Activated T-helper 2 cell treated with anti-CD3 and anti-CD28 coated beads, Interferon-gamma antibody, Interleukin-2, Interleukin-4, amounts not matched to agents 10 μg/mL and 5 μg/mL and 100 μg/mL, durations not matched to agents 14 hours and 24 hours and 36 hours (primary cell): ENCODE data around the gene ABI3. TPM values are rescaled to one million over a fixed set of nuclear protein-coding genes. Genes with fewer than 3 reads are reported as not detected.

Experiments used
- DNase-seq: peaks from one replicate; pipeline ENCODE4 v3.0.0; 2021; ENCODE audit warnings: low spot score
- H3K27ac Mint-ChIP-seq: one replicate; pipeline ENCODE4 v1.8.0; 2021; ENCODE audit warnings: mixed read lengths
- H3K27me3 Mint-ChIP-seq: one replicate; pipeline ENCODE4 v1.8.0; 2021; ENCODE audit warnings: low read depth, mixed read lengths
- H3K36me3 Mint-ChIP-seq: one replicate; pipeline ENCODE4 v1.8.0; 2021; ENCODE audit warnings: low read depth, mixed read lengths
- H3K4me1 Mint-ChIP-seq: one replicate; pipeline ENCODE4 v1.8.0; 2021; ENCODE audit warnings: low read depth, mixed read lengths
- H3K4me3 Mint-ChIP-seq: one replicate; pipeline ENCODE4 v1.8.0; 2021; ENCODE audit warnings: low read depth, mild to moderate bottlenecking, moderate library complexity, mixed read lengths
- H3K9me3 Mint-ChIP-seq: one replicate; pipeline ENCODE4 v1.8.0; 2021; ENCODE audit warnings: mixed read lengths
- intact Hi-C: fragments of 100-400 bp; cut with micrococcal nuclease; formaldehyde crosslinking; loops from one replicate; pipeline ENCODE4 v1.15.1; 2023
- total RNA-seq: library from RNA; stranded (reverse); gene quantifications from 2 replicates; pipeline ENCODE4 v1.2.3, GENCODE V29; 2022

ABI3 gene
- total RNA-seq, 1 donor from 2014 or later: 30.0 TPM

DNA sequence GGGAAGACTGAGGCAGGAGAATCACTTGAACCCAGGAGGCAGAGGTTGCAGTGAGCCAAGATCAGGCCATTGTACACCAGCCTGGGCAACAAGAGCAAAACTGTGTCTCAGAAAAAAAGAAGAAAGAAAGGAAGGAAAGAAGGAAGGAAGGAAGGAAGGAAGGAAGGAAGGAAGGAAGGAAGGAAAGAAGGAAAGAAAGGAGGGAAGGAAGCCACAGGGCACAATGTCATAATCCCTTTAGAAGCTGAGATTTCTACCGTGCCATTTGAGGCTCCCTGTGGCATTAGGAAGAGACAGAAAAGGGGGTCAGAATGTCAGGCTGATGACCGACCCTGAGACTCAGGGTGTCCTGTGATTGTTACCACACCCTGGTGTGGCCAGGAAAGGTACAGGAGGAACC lies 6.7 kb upstream of the ABI3 start:
- intact Hi-C loops: no loop called here
- peaks cover 3% of the 10 kb centered on the region for H3K4me1 Mint-ChIP-seq
- H3K27ac Mint-ChIP-seq: no peak overlapping the region
- no peaks in the 10 kb centered on the region for H3K9me3 Mint-ChIP-seq
- DNase-seq: no peak
- H3K36me3 Mint-ChIP-seq: peaks cover 6% of the 10 kb centered on the region
- no peaks in the 10 kb centered on the region for H3K27me3 Mint-ChIP-seq
- no peak overlapping the region for H3K4me3 Mint-ChIP-seq

DNA sequence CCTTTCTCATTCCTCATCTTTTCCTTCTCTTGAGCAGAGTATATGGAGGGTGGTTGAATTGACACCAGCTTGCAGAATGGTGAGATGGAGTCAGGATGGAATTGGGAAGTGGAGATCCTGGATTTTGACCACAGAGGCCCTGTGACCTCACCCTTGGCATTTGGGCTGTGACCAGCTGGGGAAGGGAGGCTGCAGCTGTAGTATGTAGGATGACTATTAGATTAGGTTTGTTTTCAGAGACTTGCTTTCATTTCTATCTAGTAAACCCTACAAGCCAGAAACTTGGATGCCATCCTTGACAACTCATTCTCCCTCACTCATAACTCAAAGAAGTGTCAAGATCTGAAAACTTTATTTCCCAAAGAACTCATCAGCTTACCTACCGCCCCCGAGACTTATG lies 6.0 kb upstream of the ABI3 start:
- no peak for DNase-seq
- Mint-ChIP-seq H3K4me3 (no peak overlapping the region), H3K9me3 (no peaks in the 10 kb centered on the region), H3K36me3 (peaks cover 6% of the 10 kb centered on the region), H3K27ac (no peak overlapping the region), H3K27me3 (no peaks in the 10 kb centered on the region), H3K4me1 (peaks cover 10% of the 10 kb centered on the region)
- intact Hi-C loops: no loop called here

DNA sequence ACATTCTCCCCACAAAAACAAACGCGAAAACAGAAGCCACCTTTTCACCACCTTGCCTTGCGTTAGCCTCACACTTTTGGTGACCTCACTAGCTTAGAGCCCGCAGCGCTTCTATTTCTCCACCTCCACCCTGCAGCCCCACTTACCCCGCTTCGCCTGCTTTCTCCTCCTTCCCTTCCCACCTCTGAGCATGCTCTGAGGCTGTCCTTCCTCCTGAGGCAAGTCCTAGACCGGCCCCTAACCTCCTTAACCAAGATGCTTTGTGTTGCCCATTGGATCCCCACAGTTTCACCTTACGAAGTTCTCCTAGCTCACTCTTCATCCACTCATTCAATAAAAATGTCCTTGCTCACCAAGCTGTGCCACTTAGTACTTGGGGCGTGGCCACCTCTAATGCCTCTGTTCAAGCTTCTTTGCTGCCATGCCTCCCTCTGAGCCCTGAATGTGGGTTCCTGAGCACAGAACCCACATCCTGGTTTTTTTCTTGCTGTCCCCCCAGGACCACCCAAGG lies 1.4 kb upstream of the ABI3 start:
- Mint-ChIP-seq H3K4me1 (peaks cover 46% of the 10 kb centered on the region), H3K9me3 (no peaks in the 10 kb centered on the region), H3K27me3 (no peaks in the 10 kb centered on the region), H3K4me3 (peak overlapping the region; percentile 91), H3K27ac (peak overlapping the region; percentile 87), H3K36me3 (peaks cover 22% of the 10 kb centered on the region)
- DNase-seq: no peak
- intact Hi-C loops: no loop called here

DNA sequence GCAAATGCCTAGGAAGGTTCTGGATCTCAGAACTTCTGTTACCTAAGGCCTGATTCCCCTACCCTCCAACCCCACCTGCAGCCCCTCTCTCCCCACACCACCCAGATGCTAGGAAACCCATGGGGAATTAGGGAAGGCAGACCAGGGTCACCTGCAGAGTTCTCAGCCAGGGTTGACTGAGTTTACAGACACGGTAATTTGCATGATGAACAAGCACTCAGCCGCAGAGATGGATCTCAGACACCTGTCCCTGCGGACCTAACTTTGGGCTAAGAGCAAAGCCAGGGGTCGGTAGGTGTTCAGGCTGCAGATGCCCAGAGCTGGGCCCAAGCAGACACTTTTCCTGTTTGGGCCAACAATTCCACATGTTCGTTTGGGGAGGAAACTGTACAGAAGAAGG lies 2.9 kb downstream of the ABI3 start:
- Mint-ChIP-seq H3K27me3 (no peaks in the 10 kb centered on the region), H3K9me3 (no peaks in the 10 kb centered on the region), H3K36me3 (peaks cover 49% of the 10 kb centered on the region), H3K27ac (no peak overlapping the region), H3K4me1 (peaks cover 77% of the 10 kb centered on the region), H3K4me3 (peak overlapping the region; percentile 1)
- no peak for DNase-seq
- intact Hi-C loops: no loop called here

DNA sequence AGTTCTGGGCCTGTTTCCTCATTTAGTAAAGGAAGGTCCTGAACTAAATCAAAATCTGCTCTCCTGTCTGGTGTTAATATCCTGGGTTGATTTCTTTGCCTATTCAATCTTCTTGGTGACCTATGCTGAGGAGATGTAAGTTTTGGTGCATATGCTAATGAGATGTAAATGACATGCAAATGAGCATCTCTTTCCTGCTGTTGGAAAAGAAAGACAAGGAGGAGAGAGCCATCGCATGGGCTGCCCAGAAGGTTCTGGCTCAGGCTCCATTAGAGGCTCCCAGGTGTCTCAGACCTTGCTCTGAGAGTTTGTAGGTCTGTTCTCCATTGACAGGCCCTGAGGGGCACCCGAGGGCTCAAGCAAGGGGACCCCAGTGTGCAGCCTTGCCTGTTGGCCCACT lies 3.3 kb downstream of the ABI3 start:
- H3K27ac Mint-ChIP-seq: peak overlapping the region; percentile 29

DNA sequence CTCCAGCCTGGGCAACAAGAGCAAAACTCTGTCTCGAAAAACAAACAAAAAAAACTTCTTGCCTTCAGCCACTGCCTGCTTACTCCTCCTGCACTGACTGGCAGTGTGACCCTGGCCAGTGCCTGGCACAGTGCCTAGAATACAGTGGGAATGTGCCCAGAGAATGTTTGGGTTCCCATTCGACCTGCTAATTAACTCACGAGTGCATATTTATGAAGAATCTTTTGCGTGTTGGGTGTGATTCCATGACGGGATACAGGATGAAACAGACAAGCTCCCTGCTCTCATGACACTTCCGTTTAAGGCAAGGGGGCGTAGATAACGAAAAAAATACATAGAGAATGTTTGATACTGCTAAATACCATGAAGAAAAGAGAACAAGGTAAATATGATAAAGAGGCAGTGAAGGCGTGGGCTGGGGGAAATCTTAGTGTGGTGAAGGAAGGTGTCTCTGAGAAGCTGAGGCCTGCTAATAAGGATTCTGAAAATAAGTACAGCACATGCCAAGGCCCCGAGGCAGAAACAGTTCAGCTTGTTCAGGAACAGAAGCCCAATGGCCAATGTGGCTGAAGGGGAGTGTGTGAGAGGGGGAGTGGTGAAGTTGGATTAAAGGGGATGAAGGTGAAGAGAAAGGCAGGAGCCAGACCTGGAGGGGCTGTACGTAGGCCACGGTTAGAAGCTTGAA lies 4.3 kb downstream of the ABI3 start:
- intact Hi-C loops: no loop called here
- H3K4me3 Mint-ChIP-seq: peak overlapping the region; percentile 62
- peak overlapping the region; percentile 83 for H3K27ac Mint-ChIP-seq
- no peak for DNase-seq
- no peaks in the 10 kb centered on the region for H3K27me3 Mint-ChIP-seq
- H3K4me1 Mint-ChIP-seq: peaks cover 72% of the 10 kb centered on the region
- H3K36me3 Mint-ChIP-seq: peaks cover 61% of the 10 kb centered on the region
- H3K9me3 Mint-ChIP-seq: no peaks in the 10 kb centered on the region

More for the DNA sequence above, 3.3 kb downstream of the ABI3 start:
- no peak for DNase-seq
- Mint-ChIP-seq H3K36me3 (peaks cover 52% of the 10 kb centered on the region), H3K27me3 (no peaks in the 10 kb centered on the region), H3K4me1 (peaks cover 76% of the 10 kb centered on the region), H3K4me3 (peak overlapping the region; percentile 19), H3K9me3 (no peaks in the 10 kb centered on the region)
- intact Hi-C loops: no loop called here

DNA sequence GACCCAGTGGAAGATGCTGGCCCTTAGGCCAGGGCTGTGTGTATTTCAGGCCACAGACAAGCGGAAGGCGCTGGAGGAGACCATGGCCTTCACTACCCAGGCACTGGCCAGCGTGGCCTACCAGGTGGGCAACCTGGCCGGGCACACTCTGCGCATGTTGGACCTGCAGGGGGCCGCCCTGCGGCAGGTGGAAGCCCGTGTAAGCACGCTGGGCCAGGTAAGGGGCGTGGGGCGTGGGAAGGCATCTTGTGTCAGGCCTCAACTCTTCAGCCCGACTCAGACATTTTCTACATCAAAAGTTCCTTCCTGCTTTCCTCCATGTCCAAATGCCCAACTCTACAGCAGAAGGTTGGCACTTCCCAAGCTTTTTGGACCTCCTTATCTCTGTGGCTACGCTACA lies 6.0 kb downstream of the ABI3 start:
- Mint-ChIP-seq H3K4me3 (peak overlapping the region; percentile 14), H3K9me3 (no peaks in the 10 kb centered on the region), H3K27me3 (no peaks in the 10 kb centered on the region), H3K4me1 (peaks cover 62% of the 10 kb centered on the region), H3K27ac (peak overlapping the region; percentile 78), H3K36me3 (peaks cover 65% of the 10 kb centered on the region)
- DNase-seq: no peak
- intact Hi-C loops: no loop called here

DNA sequence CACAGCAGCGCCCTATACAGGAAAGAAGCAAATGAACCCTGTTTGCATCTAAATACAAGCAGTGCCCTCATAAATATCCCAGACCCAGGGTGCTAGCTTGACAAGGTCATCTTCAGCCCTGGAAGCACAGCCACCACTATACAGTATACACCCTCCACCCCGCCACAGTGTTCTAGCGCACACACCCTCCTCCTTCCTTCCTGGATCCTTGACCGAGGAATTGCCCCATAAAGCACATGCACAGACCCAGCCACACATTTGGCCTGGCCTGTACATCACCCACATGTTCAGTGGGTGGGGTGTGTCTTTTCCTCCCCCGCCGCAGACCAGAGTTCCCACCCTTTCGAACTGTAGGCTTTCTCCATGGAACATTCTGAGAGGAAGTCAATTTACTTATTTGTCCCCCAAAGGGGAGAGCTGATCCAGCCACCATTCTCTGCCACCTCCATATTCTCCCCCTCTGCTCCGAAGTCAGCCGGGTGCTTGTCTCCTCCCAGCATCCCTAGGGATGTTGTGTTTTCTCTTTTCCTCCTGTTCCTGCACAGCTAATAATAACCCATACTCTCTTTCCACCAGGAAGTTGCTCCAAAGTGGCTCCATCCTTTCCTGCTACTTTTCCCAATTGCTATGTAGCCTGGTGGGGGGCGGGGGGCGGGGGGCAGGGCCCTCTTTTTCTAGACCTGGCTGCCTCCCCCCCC lies 6.6 kb downstream of the ABI3 start:
- no peaks in the 10 kb centered on the region for H3K9me3 Mint-ChIP-seq
- H3K36me3 Mint-ChIP-seq: peaks cover 70% of the 10 kb centered on the region
- peak overlapping the region; percentile 44 for H3K27ac Mint-ChIP-seq
- H3K4me1 Mint-ChIP-seq: peaks cover 61% of the 10 kb centered on the region
- no peaks in the 10 kb centered on the region for H3K27me3 Mint-ChIP-seq
- H3K4me3 Mint-ChIP-seq: peak overlapping the region; percentile 3
- intact Hi-C loops: no loop called here
- no peak for DNase-seq

DNA sequence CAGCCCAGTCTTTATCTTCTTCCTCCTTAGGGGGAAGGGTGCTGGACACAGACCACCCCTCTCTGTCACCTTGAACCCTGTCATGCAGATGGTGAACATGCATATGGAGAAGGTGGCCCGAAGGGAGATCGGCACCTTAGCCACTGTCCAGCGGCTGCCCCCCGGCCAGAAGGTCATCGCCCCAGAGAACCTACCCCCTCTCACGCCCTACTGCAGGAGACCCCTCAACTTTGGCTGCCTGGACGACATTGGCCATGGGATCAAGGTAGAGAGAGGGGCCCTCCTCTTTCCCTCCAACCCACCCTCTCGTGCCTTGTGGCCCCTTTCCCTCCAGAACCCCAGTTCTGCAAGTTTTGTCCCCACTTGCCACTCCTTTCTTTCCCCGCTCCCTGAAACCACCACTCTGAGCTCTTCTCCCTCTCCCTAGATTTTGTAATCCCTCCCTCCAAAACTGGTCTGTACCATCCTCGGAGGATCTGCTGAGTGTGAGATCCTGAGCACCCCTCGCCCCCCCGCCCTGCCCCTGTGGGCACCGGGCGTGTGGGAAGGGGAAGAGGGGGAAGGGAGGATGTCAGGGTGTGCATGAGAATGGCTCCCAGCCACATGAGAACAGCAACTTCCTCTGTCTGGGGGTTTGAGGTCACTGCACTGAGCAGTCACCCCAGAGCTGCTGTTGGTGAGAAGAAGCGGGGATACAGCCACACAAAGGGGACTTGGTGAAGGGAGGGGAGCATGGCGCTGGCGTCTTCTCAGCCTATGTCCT lies 7.3 kb downstream of the ABI3 start:
- Mint-ChIP-seq H3K27me3 (no peaks in the 10 kb centered on the region), H3K36me3 (peaks cover 73% of the 10 kb centered on the region), H3K27ac (peak overlapping the region; percentile 92), H3K4me3 (peak overlapping the region; percentile 72), H3K9me3 (no peaks in the 10 kb centered on the region), H3K4me1 (peaks cover 54% of the 10 kb centered on the region)
- peak; percentile 61 for DNase-seq
- intact Hi-C loops: loop anchor here (2.0 kb wide), 1 partner anchor 23 kb away; no protein-coding TSS in a partner anchor

DNA sequence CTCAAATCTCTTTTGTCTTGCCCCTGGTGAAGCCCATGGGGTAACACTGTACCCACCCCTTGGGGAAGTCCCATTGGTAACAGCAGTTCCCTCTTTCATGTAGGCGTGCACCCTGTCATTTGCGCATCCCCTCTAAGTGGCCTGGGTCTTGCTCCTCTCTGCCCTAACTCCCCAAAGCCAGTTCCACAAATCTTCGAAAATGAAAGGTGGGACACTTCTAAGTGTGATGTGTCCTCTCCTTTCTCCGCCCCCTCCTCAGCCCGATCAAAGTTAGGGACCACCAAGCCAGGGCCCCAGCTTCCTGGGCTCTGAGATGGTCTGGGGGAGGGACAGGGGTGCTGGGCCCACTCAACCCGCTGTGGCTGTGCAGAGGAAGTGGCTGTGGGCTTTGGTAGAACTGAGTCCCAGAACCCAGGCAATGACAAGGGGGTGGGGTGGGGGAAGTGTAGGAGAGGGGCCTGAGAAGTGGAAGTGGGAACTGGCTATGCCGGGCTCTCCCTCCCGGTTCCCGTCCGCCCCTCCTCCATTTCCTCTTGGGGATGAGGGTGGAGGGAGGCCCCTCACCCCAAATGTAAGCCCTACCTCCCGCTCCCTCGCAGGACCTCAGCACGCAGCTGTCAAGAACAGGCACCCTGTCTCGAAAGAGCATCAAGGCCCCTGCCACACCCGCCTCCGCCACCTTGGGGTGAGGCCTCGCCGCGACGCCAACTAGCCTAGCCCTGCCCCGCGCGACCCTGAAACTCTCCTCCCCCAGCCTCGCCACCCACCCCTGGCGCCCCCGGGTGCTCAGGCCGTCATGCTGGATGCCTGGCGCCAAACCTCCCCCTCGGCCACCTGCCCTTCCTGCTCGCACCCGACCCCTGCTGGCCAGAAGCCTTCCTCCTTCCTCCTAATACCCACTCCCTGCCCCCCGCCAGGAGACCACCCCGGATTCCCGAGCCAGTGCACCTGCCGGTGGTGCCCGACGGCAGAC lies 8.7 kb downstream of the ABI3 start:
- peak; percentile 18 for DNase-seq
- H3K36me3 Mint-ChIP-seq: peaks cover 72% of the 10 kb centered on the region
- H3K4me1 Mint-ChIP-seq: peaks cover 54% of the 10 kb centered on the region
- H3K9me3 Mint-ChIP-seq: no peaks in the 10 kb centered on the region
- H3K27ac Mint-ChIP-seq: peak overlapping the region; percentile 68
- intact Hi-C loops: loop anchor here (2.0 kb wide), 1 partner anchor 24 kb away; no protein-coding TSS in a partner anchor
- peaks cover 5% of the 10 kb centered on the region for H3K27me3 Mint-ChIP-seq
- H3K4me3 Mint-ChIP-seq: peak overlapping the region; percentile 49

DNA sequence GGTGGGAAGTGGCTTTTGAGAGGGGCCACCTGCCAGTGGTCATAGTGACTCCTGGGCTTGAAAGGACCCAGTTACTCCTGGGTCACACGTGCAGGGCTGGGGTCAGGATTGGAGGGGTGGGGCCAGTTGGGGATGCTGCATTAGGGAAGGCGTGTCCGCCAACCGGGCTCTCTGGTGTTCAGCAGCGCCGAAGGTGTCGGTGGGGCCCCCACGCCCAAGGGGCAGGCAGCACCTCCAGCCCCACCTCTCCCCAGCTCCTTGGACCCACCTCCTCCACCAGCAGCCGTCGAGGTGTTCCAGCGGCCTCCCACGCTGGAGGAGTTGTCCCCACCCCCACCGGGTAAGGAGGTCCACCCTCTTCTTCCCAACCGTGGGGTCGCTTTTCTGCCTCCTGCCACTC lies 9.5 kb downstream of the ABI3 start:
- intact Hi-C loops: loop anchor here (2.0 kb wide), 1 partner anchor 25 kb away; no protein-coding TSS in a partner anchor
- H3K4me1 Mint-ChIP-seq: peaks cover 54% of the 10 kb centered on the region
- H3K9me3 Mint-ChIP-seq: no peaks in the 10 kb centered on the region
- DNase-seq: no peak
- H3K36me3 Mint-ChIP-seq: peaks cover 66% of the 10 kb centered on the region
- peak overlapping the region; percentile 42 for H3K27ac Mint-ChIP-seq
- no peak overlapping the region for H3K4me3 Mint-ChIP-seq
- H3K27me3 Mint-ChIP-seq: peaks cover 8% of the 10 kb centered on the region

DNA sequence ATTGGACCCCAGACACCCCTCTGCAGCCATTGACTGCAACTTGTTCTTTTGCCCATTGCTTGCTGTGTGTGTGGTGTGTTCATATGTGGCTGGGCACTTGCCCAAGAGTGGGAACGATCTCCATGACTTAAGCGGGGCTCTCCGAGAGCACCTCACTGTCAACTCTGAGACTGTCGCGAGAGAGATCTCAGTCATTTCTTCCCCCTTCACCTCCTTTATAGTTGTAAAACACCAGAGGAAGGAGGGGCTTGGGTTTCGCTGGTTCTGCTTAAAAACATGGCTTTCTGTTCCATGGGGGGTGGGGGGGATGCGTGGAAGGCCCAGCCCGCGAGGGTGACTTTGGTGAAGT lies 12.6 kb downstream of the ABI3 start:
- no peak for DNase-seq
- Mint-ChIP-seq H3K27me3 (peaks cover 21% of the 10 kb centered on the region), H3K36me3 (peaks cover 43% of the 10 kb centered on the region), H3K4me3 (peak overlapping the region; percentile 64), H3K27ac (no peak overlapping the region), H3K9me3 (no peaks in the 10 kb centered on the region), H3K4me1 (peaks cover 35% of the 10 kb centered on the region)
- intact Hi-C loops: no loop called here
